Ascending aorta (tissue), 2 donors: ENCODE results near the gene ITIH1. TPM values are rescaled to one million over a fixed set of nuclear protein-coding genes. Genes with fewer than 3 reads are reported as not detected.

ENCODE experiments used
- DNase-seq, 2 donors: peaks; one replicate each; pipeline ENCODE4 v3.0.0-alpha.2; 2019; ENCODE audit warnings: low spot score in 2 of 2
- H3K27ac ChIP-seq, 2 donors: fragments of 200-600 bp; sonication (generic); one replicate each; pipeline ENCODE4 v1.5.1; 2016 to 2017; ENCODE audit warnings: mild to moderate bottlenecking in 1 of 2
- H3K27me3 ChIP-seq: fragments of 200-600 bp; sonication (generic); one replicate; pipeline ENCODE4 v1.5.1; 2017
- H3K36me3 ChIP-seq, 2 donors: fragments of 200-600 bp; sonication (generic); one replicate each; pipeline ENCODE4 v1.5.1; 2016
- H3K4me1 ChIP-seq, 2 donors: fragments of 200-600 bp; sonication (generic); one replicate each; pipeline ENCODE4 v1.5.1; 2016 to 2017; ENCODE audit warnings: mild to moderate bottlenecking in 1 of 2
- H3K4me3 ChIP-seq, 2 donors: fragments of 200-600 bp; sonication (generic); one replicate each; pipeline ENCODE4 v1.5.1; 2016 to 2017; ENCODE audit warnings: mild to moderate bottlenecking in 1 of 2
- H3K9me3 ChIP-seq, 2 donors: fragments of 200-600 bp; sonication (generic); one replicate each; pipeline ENCODE4 v1.5.1; 2016
- intact Hi-C: fragments of 100-400 bp; cut with DNase I; formaldehyde crosslinking; loops from one replicate; pipeline ENCODE4 v1.15.1; 2023
- total RNA-seq: library from RNA; depleted of rRNA; stranded (reverse); fragments of >200 nt; gene quantifications from one replicate; pipeline ENCODE4 v1.1.0, GENCODE V29; 2016
- TF ChIP-seq, protein P1 (sequence below), 3 experiments: fragments of 200-600 bp in 2 of 3; fragments of 450-650 bp in 1 of 3; sonication (generic) in 2 of 3; IDR thresholded peaks; one replicate each; pipeline ENCODE4 v1.5.1; 2016 to 2019; ENCODE audit warnings: antibody characterized with exemption in 3 of 3, mild to moderate bottlenecking in 1 of 3, moderate library complexity in 1 of 3

The ITIH1 gene
- total RNA-seq, 1 donor from 2014 or later = 2.0 TPM

DNA sequence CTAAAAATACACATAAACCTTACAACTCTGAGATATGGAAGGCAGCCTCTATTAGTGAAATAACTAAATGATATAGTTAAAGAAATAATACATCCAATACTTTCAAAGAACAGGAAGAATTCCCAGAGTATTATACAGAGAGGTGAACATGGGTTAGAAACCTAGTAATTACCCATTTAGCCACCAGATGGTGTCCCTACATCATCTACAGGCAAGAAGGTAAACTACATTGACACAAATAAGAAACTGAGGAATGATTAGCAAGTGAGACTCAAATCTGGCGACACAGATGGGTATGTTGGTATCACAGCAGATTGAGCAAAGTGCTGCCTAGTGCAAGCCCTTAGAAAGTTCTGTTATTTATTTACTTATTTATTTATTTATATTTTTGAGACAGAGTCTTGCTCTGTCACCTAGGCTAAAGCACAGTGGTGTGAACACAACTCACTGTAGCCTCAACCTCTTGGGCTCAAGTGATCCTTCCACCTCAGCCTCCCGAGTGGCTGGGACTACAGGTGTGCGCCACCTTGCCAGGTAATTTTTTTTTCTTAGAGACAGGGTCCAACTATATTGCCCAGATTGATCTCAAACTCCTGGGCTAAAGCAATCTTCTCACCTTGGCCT is 34.9 kb upstream of the ITIH1 start:
- Histone ChIP-seq H3K27me3 (no peaks in the 10 kb centered on the region), H3K27ac (no peak overlapping the region), H3K4me1 (no peaks in the 10 kb centered on the region), H3K9me3 (no peaks in the 10 kb centered on the region), H3K4me3 (no peak overlapping the region), H3K36me3 (peaks cover 58 to 89% of the 10 kb centered on the region in 2 donors)
- TF ChIP-seq, protein P1, sequence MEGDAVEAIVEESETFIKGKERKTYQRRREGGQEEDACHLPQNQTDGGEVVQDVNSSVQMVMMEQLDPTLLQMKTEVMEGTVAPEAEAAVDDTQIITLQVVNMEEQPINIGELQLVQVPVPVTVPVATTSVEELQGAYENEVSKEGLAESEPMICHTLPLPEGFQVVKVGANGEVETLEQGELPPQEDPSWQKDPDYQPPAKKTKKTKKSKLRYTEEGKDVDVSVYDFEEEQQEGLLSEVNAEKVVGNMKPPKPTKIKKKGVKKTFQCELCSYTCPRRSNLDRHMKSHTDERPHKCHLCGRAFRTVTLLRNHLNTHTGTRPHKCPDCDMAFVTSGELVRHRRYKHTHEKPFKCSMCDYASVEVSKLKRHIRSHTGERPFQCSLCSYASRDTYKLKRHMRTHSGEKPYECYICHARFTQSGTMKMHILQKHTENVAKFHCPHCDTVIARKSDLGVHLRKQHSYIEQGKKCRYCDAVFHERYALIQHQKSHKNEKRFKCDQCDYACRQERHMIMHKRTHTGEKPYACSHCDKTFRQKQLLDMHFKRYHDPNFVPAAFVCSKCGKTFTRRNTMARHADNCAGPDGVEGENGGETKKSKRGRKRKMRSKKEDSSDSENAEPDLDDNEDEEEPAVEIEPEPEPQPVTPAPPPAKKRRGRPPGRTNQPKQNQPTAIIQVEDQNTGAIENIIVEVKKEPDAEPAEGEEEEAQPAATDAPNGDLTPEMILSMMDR (IDR thresholded peaks at IDR 0.05) = peak; percentile 47 to 64 (median 51)
- intact Hi-C loops = loop anchor here (2.0 to 5.0 kb wide), 2 partner anchors 192 to 330 kb away; no protein-coding TSS in a partner anchor
- no peak for DNase-seq

DNA sequence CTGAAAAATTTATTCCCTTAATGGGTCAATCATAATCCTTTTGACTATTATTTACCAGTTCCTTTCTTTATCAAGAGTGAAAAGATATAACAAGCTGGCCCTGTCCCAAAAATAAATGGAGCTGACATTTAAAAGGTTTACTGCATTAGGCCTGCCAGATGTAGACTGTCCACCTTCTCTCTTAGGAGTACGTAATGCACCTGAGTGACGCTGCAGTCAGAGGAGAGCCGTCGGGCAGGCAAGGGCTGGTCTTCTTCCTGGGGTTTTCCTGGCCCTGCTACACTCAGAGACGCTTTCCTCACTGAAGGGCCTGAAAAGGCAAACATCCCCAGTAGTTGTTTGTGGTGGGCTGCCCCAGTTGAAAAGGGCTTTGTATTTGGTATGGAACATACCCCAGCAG is 34.2 kb upstream of the ITIH1 start:
- intact Hi-C loops = loop anchor here (2.0 to 5.0 kb wide), 2 partner anchors 192 to 329 kb away; no protein-coding TSS in a partner anchor

DNA sequence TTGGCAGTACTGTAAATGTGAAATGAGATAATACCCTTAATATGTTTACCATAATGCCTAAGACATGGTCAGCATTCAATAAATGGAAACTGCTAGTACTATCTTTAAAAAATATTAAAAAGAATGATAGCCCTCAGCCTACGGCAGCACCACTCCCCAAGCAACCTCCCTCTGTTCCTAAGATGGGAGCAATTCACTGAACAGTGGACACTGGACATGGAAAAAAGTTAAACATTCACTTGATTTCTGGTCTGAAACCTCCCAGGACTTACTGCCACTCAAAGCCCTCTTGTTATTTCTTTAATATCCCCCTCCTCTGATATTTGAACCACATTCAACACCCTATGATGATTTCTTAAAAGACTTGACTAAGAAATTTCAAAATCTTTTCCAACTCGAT is 33.7 kb upstream of the ITIH1 start:
- Histone ChIP-seq H3K36me3 (peaks cover 58 to 85% of the 10 kb centered on the region in 2 donors), H3K4me1 (no peaks in the 10 kb centered on the region), H3K4me3 (no peak overlapping the region), H3K9me3 (no peaks in the 10 kb centered on the region), H3K27me3 (no peaks in the 10 kb centered on the region), H3K27ac (no peak overlapping the region)
- DNase-seq = no peak
- TF ChIP-seq, protein P1 (IDR thresholded peaks at IDR 0.05) = no peak
- intact Hi-C loops = loop anchor here (2.0 to 5.0 kb wide), 2 partner anchors 191 to 329 kb away; no protein-coding TSS in a partner anchor

More for the DNA sequence above, 34.2 kb upstream of the ITIH1 start:
- no peaks in the 10 kb centered on the region for H3K27me3 ChIP-seq
- H3K27ac ChIP-seq = no peak overlapping the region
- TF ChIP-seq, protein P1 (IDR thresholded peaks at IDR 0.05) = no peak
- H3K36me3 ChIP-seq = peaks cover 54 to 87% of the 10 kb centered on the region in 2 donors
- no peak for DNase-seq
- no peaks in the 10 kb centered on the region for H3K4me1 ChIP-seq
- no peak overlapping the region for H3K4me3 ChIP-seq
- H3K9me3 ChIP-seq = no peaks in the 10 kb centered on the region

DNA sequence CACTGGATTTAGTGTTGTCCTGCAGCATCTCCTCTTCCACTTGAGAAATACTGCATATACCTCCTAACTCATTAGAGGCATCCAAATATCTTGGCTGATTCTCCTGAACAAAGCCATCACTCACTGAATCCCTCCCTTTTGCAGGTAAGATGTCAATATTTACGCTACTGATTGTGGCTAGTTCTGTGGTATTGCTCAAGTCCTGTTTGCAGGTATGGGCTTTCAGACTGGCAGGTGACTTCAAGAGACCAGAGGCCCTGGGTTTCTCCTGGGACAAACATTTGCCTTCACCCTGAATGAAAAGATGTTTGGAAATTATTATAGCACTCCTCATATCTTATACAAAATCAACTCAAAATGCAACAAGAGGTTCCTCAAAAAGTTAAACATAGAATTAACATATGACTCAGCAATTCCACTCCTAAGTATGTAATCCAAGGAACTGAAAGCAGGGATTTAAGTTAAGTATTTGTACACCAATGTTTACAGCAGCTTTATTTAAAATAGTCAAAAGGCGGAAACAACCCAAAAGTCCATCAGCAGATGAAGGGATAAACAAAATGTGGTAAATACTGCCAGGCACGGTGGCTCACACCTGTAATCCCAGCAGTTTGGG is 25.2 kb upstream of the ITIH1 start:
- Histone ChIP-seq H3K9me3 (no peaks in the 10 kb centered on the region), H3K4me1 (no peaks in the 10 kb centered on the region), H3K27ac (no peak overlapping the region), H3K27me3 (no peaks in the 10 kb centered on the region), H3K36me3 (peaks cover 57 to 79% of the 10 kb centered on the region in 2 donors), H3K4me3 (no peak overlapping the region)
- intact Hi-C loops = no loop called here
- TF ChIP-seq, protein P1 (IDR thresholded peaks at IDR 0.05) = no peak
- DNase-seq = no peak

DNA sequence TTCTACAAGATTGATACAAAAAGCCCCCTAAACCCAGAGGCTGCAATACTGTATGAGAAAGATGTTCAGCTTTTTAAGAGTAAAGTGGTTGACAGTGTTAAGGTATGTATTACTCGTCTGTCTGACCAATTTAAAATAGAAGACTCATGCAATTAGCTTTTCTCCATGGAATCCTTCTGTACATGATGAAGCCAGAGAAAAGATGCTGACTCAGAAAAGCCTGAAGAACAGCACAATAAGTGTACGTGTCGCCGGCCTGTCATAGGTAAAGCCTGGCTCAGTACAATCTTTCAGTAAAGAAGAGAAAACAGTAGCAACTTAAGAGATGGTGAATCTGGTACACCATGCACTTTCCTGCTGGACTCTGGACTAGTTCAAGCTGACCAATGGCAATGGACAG is 23.0 kb upstream of the ITIH1 start:
- H3K27me3 ChIP-seq = no peaks in the 10 kb centered on the region
- H3K4me1 ChIP-seq = no peaks in the 10 kb centered on the region
- peaks cover 53 to 81% of the 10 kb centered on the region in 2 donors for H3K36me3 ChIP-seq
- intact Hi-C loops = no loop called here
- DNase-seq = no peak
- no peaks in the 10 kb centered on the region for H3K9me3 ChIP-seq
- TF ChIP-seq, protein P1 (IDR thresholded peaks at IDR 0.05) = no peak
- no peak overlapping the region for H3K4me3 ChIP-seq
- no peak overlapping the region for H3K27ac ChIP-seq
